HepG2 (cell line): Measurements from ENCODE around the gene PLD3. TPM values are rescaled to one million over a fixed set of nuclear protein-coding genes. Genes with fewer than 3 reads are reported as not detected.

ENCODE experiments used
- ATAC-seq: fragments of 200-7000 bp; cut with Tn5 transposase; 3 replicates; pipeline ENCODE4 v1.9.1; 2020; ENCODE audit warnings: mild to moderate bottlenecking, moderate library complexity
- BruUV-seq: library from RNA; stranded (reverse); fragments of 400-500 nt; replicated peaks from 2 replicates; lab custom pipeline; 2021; lab: Mats Ljungman, UMichigan
- CTCF ChIA-PET: fragments of 300-600 bp; formaldehyde crosslinking; extraction: SDS; loops from one replicate; lab custom pipeline; 2021; ENCODE audit warnings: low total read pairs, inconsistent platforms, low intra/inter-chr PET ratio; lab: Yijun Ruan, JAX
- POLR2A ChIA-PET: fragments of 350-600 bp; sonication (Branson Sonifier 250); formaldehyde crosslinking; loops from one replicate; lab custom pipeline; 2020; ENCODE audit warnings: antibody characterized with exemption, inconsistent platforms; lab: Yijun Ruan, JAX
- DNase-seq: peaks from one replicate; pipeline ENCODE4 v3.0.0-alpha.2; 2015; ENCODE audit warnings: low spot score
- FAIRE-seq: peaks from 3 replicates; lab custom pipeline; 2011; peaks lifted over from hg19 to GRCh38; lab: Jason Lieb, UNC
- H2AFZ ChIP-seq: one replicate; pipeline ENCODE4 v1.6.1; 2011; ENCODE audit warnings: low read length, inconsistent platforms
- H3K27ac ChIP-seq: fragments of 300-600 bp; 3 replicates; pipeline ENCODE4 v1.8.0; 2011; ENCODE audit warnings: mixed run types, mild to moderate bottlenecking, mixed read lengths, low read length, inconsistent platforms; ENCODE audit not compliant: insufficient read depth; ENCODE audit errors: extremely low read length
- H3K27me3 ChIP-seq, 2 experiments: fragments of 200-600 bp in 1 of 2; 2 replicates in 1 of 2; 3 replicates in 1 of 2; pipeline versions ENCODE4 v1.6.0 to v1.8.0; 2011; ENCODE audit warnings: low read length in 2 of 2, mild to moderate bottlenecking in 2 of 2, moderate library complexity in 2 of 2, inconsistent platforms in 1 of 2; ENCODE audit not compliant: insufficient read depth in 2 of 2, control insufficient read depth in 1 of 2
- H3K36me3 ChIP-seq, 2 experiments: fragments of 200-600 bp in 1 of 2; replicated peaks in 1 of 2; 2 replicates in 1 of 2; 3 replicates in 1 of 2; pipeline versions ENCODE4 v1.5.1 to v1.8.0; 2011; ENCODE audit warnings: low read length in 2 of 2, inconsistent platforms in 1 of 2; ENCODE audit not compliant: insufficient read depth in 2 of 2, control insufficient read depth in 1 of 2
- H3K4me1 ChIP-seq: 2 replicates; pipeline ENCODE4 v1.5.1; 2012; ENCODE audit warnings: low read length, inconsistent platforms; ENCODE audit not compliant: insufficient read depth
- H3K4me2 ChIP-seq: 2 replicates; pipeline ENCODE4 v1.6.0; 2011; ENCODE audit warnings: low read depth, low read length, inconsistent platforms
- H3K4me3 ChIP-seq, 3 experiments: fragments of 200-600 bp in 1 of 3; sonication (generic), shearing (Covaris generic) in 1 of 3; replicated peaks in 1 of 3; 2 replicates each; pipeline ENCODE4 v1.5.1; 2011 to 2016; ENCODE audit warnings: low read length in 3 of 3, inconsistent platforms in 2 of 3, low read depth in 2 of 3, mild to moderate bottlenecking in 2 of 3, control low read depth in 1 of 3, mixed read lengths in 1 of 3; ENCODE audit not compliant: insufficient read depth in 1 of 3
- H3K79me2 ChIP-seq: one replicate; pipeline ENCODE4 v1.6.1; 2011; ENCODE audit warnings: low read length, inconsistent platforms; ENCODE audit not compliant: insufficient read depth
- H3K9ac ChIP-seq: 2 replicates; pipeline ENCODE4 v1.6.0; 2011; ENCODE audit warnings: mild to moderate bottlenecking, low read depth, low read length, inconsistent platforms; ENCODE audit not compliant: insufficient read depth
- H3K9me3 ChIP-seq: 2 replicates; pipeline ENCODE4 v1.5.1; 2012; ENCODE audit warnings: mild to moderate bottlenecking, low read length
- H4K20me1 ChIP-seq: 2 replicates; pipeline ENCODE4 v1.6.0; 2011; ENCODE audit warnings: inconsistent platforms, mild to moderate bottlenecking, low read length, moderate library complexity; ENCODE audit not compliant: insufficient read depth
- CTCF ChIP-seq: sonication (generic); formaldehyde crosslinking; IDR thresholded peaks from 2 replicates; pipeline ENCODE4 v1.5.0; 2020; ENCODE audit warnings: mild to moderate bottlenecking, missing genetic modification reagents, moderate library complexity
- ELF4 ChIP-seq: sonication (generic); formaldehyde crosslinking; IDR thresholded peaks from 2 replicates; pipeline ENCODE4 v1.5.0; 2020; ENCODE audit warnings: missing genetic modification reagents, mild to moderate bottlenecking, moderate library complexity, borderline replicate concordance
- HNF4G ChIP-seq, 2 experiments: sonication (generic) in 1 of 2; formaldehyde crosslinking in 1 of 2; IDR thresholded peaks; 2 replicates each; pipeline versions ENCODE4 v1.4.0 to v1.6.1; 2011 to 2020; ENCODE audit warnings: borderline replicate concordance in 2 of 2, low read depth in 2 of 2, mild to moderate bottlenecking in 2 of 2, low read length in 1 of 2, missing genetic modification reagents in 1 of 2, moderate library complexity in 1 of 2
- PCBP1 ChIP-seq: fragments of 200-400 bp; formaldehyde crosslinking; IDR thresholded peaks from 2 replicates; pipeline ENCODE4 v1.6.1; 2017; ENCODE audit warnings: mild to moderate bottlenecking, low read depth, low read length, borderline replicate concordance
- ZBED4 ChIP-seq: sonication (generic); formaldehyde crosslinking; IDR thresholded peaks from 2 replicates; pipeline ENCODE4 v1.4.0; 2020; ENCODE audit warnings: missing genetic modification reagents, borderline replicate concordance
- ZNF138 ChIP-seq: sonication (generic); formaldehyde crosslinking; IDR thresholded peaks from 2 replicates; pipeline ENCODE4 v1.5.0; 2020; ENCODE audit warnings: mild to moderate bottlenecking, low read depth, missing genetic modification reagents
- ZNF274 ChIP-seq: sonication (generic); formaldehyde crosslinking; IDR thresholded peaks from 2 replicates; pipeline ENCODE4 v1.5.1; 2020; ENCODE audit warnings: mild to moderate bottlenecking, missing genetic modification reagents
- ZNF451 ChIP-seq: sonication (generic); formaldehyde crosslinking; IDR thresholded peaks from 2 replicates; pipeline ENCODE4 v1.5.0; 2020; ENCODE audit warnings: mild to moderate bottlenecking, missing genetic modification reagents
- ZNF7 ChIP-seq: IDR thresholded peaks from 2 replicates; pipeline ENCODE4 v1.6.1; 2016; ENCODE audit warnings: missing biosample characterization, missing genetic modification reagents
- WGBS: methylation state at CpG from one replicate; pipeline ENCODE4 v1.1.6; 2017; ENCODE audit warnings: low lambda C conversion rate; 5-methylcytosine and 5-hydroxymethylcytosine counted together
- in situ Hi-C: cut with HindIII; loops from 2 replicates; pipeline ENCODE4 v1.10.0; 2017; ENCODE audit warnings: low pct_unique_long_range_greater_than_20kb; ENCODE audit not compliant: extremely low pct_ligation_motif_present
- intact Hi-C: fragments of 100-400 bp; cut with micrococcal nuclease; formaldehyde crosslinking; loops from one replicate; pipeline ENCODE4 v1.10.0; 2022; ENCODE audit not compliant: unreplicated experiment
- polyA plus RNA-seq, 8 experiments: library from polyadenylated mRNA; depleted of rRNA in 3 of 8; stranded (reverse) in 7 of 8; unstranded in 1 of 8; fragments of >200 nt; fragmentation: Illumina TruSeq in 4 of 8; extraction: Trizol in 4 of 8; gene quantifications; 2 replicates each; pipeline versions ENCODE4 v1.2.1 to v1.2.3, GENCODE V29; 2011 to 2016; ENCODE audit warnings: low read depth in 4 of 8, missing spikeins in 1 of 8, mixed read lengths in 1 of 8; ENCODE audit not compliant: insufficient read depth in 1 of 8
- total RNA-seq, 5 experiments: library from RNA; depleted of rRNA; stranded (reverse); fragments of >200 nt; fragmentation: Illumina TruSeq; extraction: Trizol; gene quantifications; 2 replicates each; pipeline ENCODE4 v1.2.3, GENCODE V29; 2016; ENCODE audit warnings: low read depth in 1 of 5

The PLD3 gene
- total and polyA plus RNA-seq, 2 of the 13 experiments (the other 11 are each of a cell fraction or from before 2014, with no cell fraction given) = 45.7 to 164 TPM

GRCh38 chr19:40387155-40387554 is 38.7 kb downstream of the PLD3 start (continued):
- no peak for TF ChIP-seq HNF4G (IDR thresholded peaks at IDR 0.05; ENCODE audit: borderline replicate concordance, low read depth, low read length)
- no peak for TF ChIP-seq HNF4G (CRISPR knock-in tag; IDR thresholded peaks at IDR 0.05; ENCODE audit: borderline replicate concordance, low read depth)
- TF ChIP-seq, all 625 proteins: peak for 0

- Histone ChIP-seq H3K9ac (no peak overlapping the region), H3K79me2 (no peaks in the 10 kb centered on the region), H3K36me3 (no peaks in the 10 kb centered on the region), H3K4me2 (no peak overlapping the region), H2AFZ (no peak overlapping the region), H3K9me3 (no peaks in the 10 kb centered on the region), H3K4me3 (no peak overlapping the region), H3K27me3 (peaks cover 1 to 2% of the 10 kb centered on the region in 2 experiments; a peak in 1 of 5 replicates), H3K4me1 (peaks cover 8% of the 10 kb centered on the region; the same call in 1 of the 2 replicates), H4K20me1 (no peaks in the 10 kb centered on the region), H3K27ac (no peak overlapping the region)
- TF ChIP-seq ZBED4 (CRISPR knock-in tag) = no peak
- TF ChIP-seq PCBP1 = no peak
- no peak for TF ChIP-seq ELF4
- TF ChIP-seq ZNF451 (CRISPR knock-in tag) = no peak
- TF ChIP-seq ZNF274 (CRISPR knock-in tag) = no peak
- TF ChIP-seq ZNF7 = peak; percentile 46; the same call in 1 of the 2 replicates
- 0 out of 2 replicates have a peak, but pooled peaks have one; percentile 5 for TF ChIP-seq CTCF (CRISPR knock-in tag)
- no peak for TF ChIP-seq ZNF138
- intact Hi-C loops = no loop called here
- FAIRE-seq (no peak), ATAC-seq (no peak), DNase-seq (no peak)
- 30% methylated on average over 3 of the region's 3 CpGs for WGBS
- ChIA-PET CTCF (no interaction called here), POLR2A (no interaction called here)
- in situ Hi-C loops = no loop called here
- no TSS peak for BruUV-seq
Measured at GRCh38 chr19:40388481-40388880, 40.0 kb downstream of the PLD3 start.
